GM13977 (cell line): ENCODE measurements around the gene MAPK10.
A peak's percentile ranks its signal among the peaks of the same experiment; 100 is the strongest.

Experiments used
- DNase-seq: peaks from one replicate; pipeline ENCODE4 v3.0.0; 2012; ENCODE audit warnings: low spot score
- in situ Hi-C: fragments of 300-500 bp; cut with MboI; formaldehyde crosslinking; loops from one replicate; pipeline ENCODE4 v1.12.0; 2022; ENCODE audit warnings: low sequenced_read_pairs, low pct_unique_long_range_greater_than_20kb, mixed read lengths, inconsistent platforms; ENCODE audit not compliant: unreplicated experiment
- TF ChIP-seq, protein P1 (sequence below): IDR thresholded peaks from 2 replicates; pipeline ENCODE4 v1.5.1; 2012; ENCODE audit warnings: mild to moderate bottlenecking, control low read depth; ENCODE audit not compliant: insufficient read depth; ENCODE audit errors: extremely low read depth, missing control alignments

MAPK10 gene

DNA sequence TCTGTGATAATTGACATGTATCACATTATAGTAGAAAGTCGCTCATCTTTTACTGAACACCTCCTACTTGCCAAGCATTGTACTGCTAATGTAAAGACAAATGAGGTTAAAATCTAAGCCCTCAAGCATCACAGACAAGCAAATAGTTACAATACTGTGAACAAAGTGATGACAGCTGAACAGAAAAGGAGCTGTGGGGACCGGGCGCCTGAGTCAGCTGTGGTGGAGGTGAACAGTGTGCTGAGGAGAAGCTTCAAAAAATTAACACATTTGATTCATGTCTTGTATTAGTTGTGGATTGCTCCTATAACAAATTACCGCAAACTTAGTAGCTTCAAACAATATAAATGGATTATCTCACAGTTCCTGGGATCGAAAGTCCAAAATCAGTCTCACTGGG, 124.3 kb downstream of the MAPK10 start:
- no peak for DNase-seq
- in situ Hi-C loops, result no loop called here
- TF ChIP-seq, protein P1, sequence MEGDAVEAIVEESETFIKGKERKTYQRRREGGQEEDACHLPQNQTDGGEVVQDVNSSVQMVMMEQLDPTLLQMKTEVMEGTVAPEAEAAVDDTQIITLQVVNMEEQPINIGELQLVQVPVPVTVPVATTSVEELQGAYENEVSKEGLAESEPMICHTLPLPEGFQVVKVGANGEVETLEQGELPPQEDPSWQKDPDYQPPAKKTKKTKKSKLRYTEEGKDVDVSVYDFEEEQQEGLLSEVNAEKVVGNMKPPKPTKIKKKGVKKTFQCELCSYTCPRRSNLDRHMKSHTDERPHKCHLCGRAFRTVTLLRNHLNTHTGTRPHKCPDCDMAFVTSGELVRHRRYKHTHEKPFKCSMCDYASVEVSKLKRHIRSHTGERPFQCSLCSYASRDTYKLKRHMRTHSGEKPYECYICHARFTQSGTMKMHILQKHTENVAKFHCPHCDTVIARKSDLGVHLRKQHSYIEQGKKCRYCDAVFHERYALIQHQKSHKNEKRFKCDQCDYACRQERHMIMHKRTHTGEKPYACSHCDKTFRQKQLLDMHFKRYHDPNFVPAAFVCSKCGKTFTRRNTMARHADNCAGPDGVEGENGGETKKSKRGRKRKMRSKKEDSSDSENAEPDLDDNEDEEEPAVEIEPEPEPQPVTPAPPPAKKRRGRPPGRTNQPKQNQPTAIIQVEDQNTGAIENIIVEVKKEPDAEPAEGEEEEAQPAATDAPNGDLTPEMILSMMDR, result no peak

DNA sequence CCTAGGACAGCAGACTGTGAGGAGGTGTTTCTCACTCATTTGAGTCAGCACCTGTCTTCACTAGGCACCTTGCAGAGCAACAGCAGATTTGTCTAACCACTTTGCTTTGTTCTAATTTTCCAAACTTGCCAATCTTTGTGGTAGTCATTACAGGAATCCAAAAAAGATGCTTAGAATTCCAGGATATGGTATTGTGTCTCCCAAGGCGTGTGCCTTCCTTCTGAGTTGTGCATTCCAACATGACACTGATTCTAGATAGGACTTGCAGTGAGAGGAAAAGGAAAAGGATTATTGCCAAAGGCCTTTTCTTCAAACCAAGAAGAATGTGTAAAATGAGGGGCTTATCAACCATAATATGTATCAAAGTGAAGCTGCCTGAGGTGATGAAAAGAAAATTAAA, 126.2 kb downstream of the MAPK10 start:
- in situ Hi-C loops, result no loop called here
- TF ChIP-seq, protein P1, result no peak
- no peak for DNase-seq

DNA sequence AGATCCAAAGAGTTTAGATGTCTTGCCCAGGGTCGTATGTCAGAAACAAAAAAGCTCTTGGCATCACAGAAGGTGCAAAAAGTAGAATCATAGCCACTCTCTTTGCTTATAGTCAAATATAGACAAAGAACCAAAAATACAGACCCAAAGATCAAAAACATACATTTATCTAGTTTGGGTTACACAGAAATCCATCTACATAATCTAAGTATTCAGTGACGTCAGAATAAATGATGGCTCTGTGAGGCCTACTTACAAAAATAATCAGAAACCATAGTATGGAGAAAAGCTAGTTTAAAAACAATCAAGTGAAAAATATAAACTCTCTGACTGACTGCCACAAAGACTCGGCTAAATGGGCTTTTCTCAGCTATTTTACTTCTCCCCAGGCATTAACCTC, 126.8 kb downstream of the MAPK10 start:
- in situ Hi-C loops, result no loop called here
- TF ChIP-seq, protein P1, result no peak
- no peak for DNase-seq

DNA sequence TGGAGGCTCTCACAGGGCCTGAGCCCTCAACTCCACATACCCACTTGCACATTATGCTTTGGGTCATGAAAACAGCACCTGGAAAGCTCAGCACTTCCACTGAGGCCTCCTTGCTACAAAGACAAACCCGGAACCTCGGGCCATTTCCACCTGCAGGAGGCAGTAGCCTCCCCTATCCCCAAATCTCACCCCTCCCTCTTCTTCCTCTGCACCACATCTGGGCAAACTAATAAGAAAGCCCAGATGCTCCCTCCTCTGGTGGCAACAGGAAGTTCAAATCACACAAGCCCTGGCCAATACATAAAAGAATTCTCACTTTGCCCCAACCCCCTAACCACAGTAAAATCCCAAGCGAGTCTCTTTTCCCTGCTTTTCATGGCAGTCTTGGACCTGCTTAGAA, 136.4 kb downstream of the MAPK10 start:
- peak; percentile 15 for DNase-seq
- in situ Hi-C loops, result no loop called here
- TF ChIP-seq, protein P1, result peak; percentile 20

DNA sequence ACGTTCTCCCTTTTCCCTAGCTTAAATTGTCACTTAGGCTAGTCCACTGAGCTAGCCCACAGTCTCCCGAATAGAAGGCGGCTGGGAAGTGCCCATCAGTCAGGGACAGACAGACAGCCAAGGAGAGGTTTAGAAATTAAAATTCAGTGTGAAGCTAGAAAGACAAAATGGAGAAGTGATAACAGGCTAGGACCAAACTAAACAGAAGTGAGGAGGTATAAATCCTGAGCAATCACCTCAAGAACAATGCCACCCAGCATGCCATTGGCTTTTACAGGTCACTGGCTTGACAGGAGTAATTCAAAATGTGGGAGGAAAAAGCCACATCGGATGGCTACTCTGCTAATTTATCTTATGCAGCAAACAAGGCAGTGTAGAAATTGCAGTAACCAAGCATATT, 138.9 kb downstream of the MAPK10 start:
- TF ChIP-seq, protein P1, result no peak
- in situ Hi-C loops, result no loop called here
- DNase-seq, result no peak

DNA sequence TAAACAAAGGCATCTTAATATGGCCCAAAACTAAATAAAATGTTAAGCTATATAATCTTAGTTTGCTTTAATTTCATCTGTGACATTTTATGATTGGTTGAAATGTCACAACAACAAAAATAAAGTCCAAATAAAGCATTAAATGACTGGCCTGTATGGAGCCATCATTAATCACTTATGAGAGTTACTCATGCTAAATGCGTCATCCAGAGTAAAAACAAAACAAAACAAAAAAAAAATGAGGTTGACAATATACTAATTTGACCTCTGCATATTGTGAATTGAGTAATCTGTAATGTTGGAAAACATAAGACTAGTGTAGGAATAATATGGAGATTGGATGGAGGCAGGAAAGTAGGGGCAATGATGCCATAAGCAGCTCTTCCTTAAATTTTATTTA, 139.7 kb downstream of the MAPK10 start:
- no peak for DNase-seq
- in situ Hi-C loops, result no loop called here

More for the DNA sequence above, 139.7 kb downstream of the MAPK10 start:
- TF ChIP-seq, protein P1, result no peak
